HL-60 (cell line): ENCODE measurements around the gene KDM1B.
"Not testable (repeated sequence)": the region's sequence is repeated elsewhere in the genome, so short reads cannot be mapped to it uniquely, and the experiment has no call there.

Experiments
- DNase-seq, 2 experiments: peaks; one replicate each; pipeline ENCODE4 v3.0.0-alpha.2; 2010 to 2020; ENCODE audit warnings: low read depth in 1 of 2, low spot score in 1 of 2
- H3K27ac ChIP-seq: fragments of 250-450 bp; sonication (Bioruptor Pico); replicated peaks from 2 replicates; pipeline ENCODE4 v1.5.1; 2020; ENCODE audit warnings: mild to moderate bottlenecking, moderate library complexity
- H3K27me3 ChIP-seq: fragments of 250-450 bp; sonication (Bioruptor Pico); 2 replicates; pipeline ENCODE4 v1.5.1; 2021; ENCODE audit warnings: mild to moderate bottlenecking, moderate library complexity; ENCODE audit not compliant: insufficient read depth, poor library complexity, severe bottlenecking
- H3K4me3 ChIP-seq: replicated peaks from 2 replicates; pipeline ENCODE4 v1.5.1; 2011; ENCODE audit warnings: mild to moderate bottlenecking, control low read depth, low read length; ENCODE audit not compliant: insufficient read depth
- CTCF ChIP-seq: IDR thresholded peaks from one replicate; pipeline ENCODE4 v1.5.1; 2011; ENCODE audit warnings: low read length, control low read depth, inconsistent platforms; ENCODE audit not compliant: insufficient read depth
- GABPA ChIP-seq: IDR thresholded peaks from 2 replicates; pipeline ENCODE4 v1.6.1; 2012; ENCODE audit warnings: low read depth
- POLR2AphosphoS5 ChIP-seq: IDR thresholded peaks from 2 replicates; pipeline ENCODE4 v1.6.1; 2012; ENCODE audit warnings: low read depth
- REST ChIP-seq: IDR thresholded peaks from 2 replicates; pipeline ENCODE4 v1.6.1; 2012; ENCODE audit warnings: low read depth; ENCODE audit not compliant: insufficient replicate concordance
- SPI1 ChIP-seq: IDR thresholded peaks from 2 replicates; pipeline ENCODE4 v1.6.1; 2012; ENCODE audit warnings: low read depth, mild to moderate bottlenecking, borderline replicate concordance

The KDM1B gene

DNA sequence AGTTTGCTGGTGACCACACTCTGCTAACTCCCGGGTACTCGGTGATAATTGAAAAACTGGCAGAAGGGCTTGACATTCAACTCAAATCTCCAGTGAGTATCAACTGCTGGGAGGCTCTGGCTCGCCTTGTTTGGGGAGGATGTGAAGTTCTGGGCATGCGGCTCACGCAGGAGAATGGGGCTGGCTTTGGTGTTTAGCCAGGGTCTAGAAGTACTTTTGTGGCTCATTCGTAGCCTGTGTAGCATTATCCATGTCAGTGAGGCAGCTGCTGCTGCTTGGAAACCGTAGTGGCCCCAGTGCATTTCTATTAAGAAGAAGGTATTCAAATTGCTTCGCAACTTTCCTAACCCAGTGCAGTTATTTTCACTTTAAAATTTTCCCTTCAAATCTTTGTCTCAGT is 52.2 kb downstream of the KDM1B start:
- H3K4me3 ChIP-seq, result no peak overlapping the region
- no peaks in the 10 kb centered on the region for H3K27me3 ChIP-seq
- no peak for DNase-seq
- TF ChIP-seq POLR2AphosphoS5 (no peak), REST (no peak), SPI1 (no peak), CTCF (no peak), GABPA (no peak)
- H3K27ac ChIP-seq, result no peak overlapping the region

DNA sequence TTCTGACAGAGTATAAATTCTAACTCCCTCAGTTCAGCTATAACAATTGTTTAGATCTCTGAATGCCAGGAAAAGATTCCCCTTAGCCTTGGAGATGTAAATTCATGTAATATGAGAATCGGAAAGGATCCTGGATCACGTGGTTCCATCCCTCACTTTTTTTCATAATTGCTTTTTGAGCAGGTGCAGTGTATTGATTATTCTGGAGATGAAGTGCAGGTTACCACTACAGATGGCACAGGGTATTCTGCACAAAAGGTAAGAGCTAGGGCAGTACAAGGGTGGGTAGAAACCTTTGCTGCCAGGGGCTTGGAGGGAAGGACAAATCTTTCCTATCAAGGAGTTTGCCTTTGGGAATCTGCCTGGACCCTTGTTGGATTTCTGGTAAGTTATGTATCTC is 52.7 kb downstream of the KDM1B start:
- Histone ChIP-seq H3K4me3 (no peak overlapping the region), H3K27me3 (no peaks in the 10 kb centered on the region), H3K27ac (no peak overlapping the region)
- DNase-seq, result no peak
- no peak for TF ChIP-seq SPI1
- TF ChIP-seq POLR2AphosphoS5, result no peak
- TF ChIP-seq REST, result no peak
- TF ChIP-seq CTCF, result no peak
- TF ChIP-seq GABPA, result no peak

- not testable (repeated sequence) for H3K27me3 ChIP-seq, DNase-seq, H3K4me3 ChIP-seq, H3K27ac ChIP-seq
Observed at GRCh38 chr6:18208778-18209177, 53.6 kb downstream of the KDM1B start.

- no peak overlapping the region for H3K4me3 ChIP-seq
- TF ChIP-seq SPI1 (no peak), POLR2AphosphoS5 (no peak), GABPA (no peak), REST (no peak), CTCF (no peak)
- no peak overlapping the region for H3K27ac ChIP-seq
- DNase-seq, result no peak
- no peaks in the 10 kb centered on the region for H3K27me3 ChIP-seq
Observed at GRCh38 chr6:18209539-18210197, 54.4 kb downstream of the KDM1B start.
